ENCODE data around the gene LAMTOR4.

The LAMTOR4 gene

DNA sequence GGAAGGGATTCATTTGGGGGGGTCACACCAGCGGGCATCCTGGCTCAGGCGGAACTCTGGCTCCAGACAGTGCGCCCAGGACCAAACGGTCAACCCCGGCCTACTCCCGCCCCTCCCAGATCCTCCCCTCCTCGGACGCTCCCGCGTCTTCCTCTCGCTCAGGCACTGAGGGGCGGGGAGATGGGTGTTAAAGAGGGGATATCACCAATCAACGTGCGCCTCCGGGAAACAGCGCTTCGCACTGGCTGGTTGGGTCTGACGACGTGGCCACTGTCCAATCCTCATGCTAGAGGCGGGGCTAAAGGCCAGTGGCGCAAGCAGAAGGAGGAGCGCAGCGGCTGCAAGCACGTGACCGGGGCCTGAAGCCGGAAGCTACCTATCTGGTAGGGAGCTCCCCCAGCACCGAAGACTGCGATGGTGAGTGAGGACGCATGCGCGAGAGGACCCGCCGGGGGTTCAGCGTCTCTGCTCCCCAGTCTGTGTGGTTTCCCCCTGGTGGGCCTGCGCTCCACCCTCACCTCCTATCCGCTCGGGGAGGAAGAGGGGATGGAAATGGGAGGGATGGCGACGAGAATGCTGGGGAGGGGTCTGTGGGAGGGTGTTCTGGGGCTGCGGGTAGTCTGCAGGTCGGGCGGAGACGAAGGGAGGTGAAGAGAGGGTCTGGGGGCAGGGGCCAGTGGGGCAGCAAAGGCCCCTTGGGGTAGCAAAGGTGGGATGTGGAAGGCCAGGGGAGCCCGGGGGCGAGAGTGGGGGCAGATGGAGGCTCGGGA is at the start of gene LAMTOR4:
Gene LAMTOR4 (plus strand): TSS at position 360 of the 770 bp plus-strand sequence. CDS start 55 bp downstream, at position 415.
- peak; percentile 98 for DNase-seq

DNA sequence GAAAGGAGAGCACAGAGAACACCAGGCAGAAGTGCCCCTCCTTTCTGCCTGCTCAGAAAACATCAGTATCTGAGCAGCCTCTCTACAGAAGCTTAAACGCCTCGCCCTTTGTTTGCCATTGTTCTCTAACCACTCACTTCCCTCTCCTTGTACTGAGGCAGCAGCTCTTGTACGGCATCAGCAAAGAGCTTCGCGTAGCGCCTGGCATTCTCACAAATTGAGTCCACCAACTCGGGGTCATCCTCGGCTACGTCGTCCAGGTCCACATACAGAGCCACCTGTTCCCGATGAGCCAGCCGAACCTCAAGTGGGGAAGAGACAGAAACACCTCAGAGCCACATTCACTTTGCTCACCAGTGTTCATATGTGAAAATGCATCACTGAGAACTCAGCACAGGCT is 49.3 kb upstream of the LAMTOR4 start:
- DNase-seq: no peak

DNA sequence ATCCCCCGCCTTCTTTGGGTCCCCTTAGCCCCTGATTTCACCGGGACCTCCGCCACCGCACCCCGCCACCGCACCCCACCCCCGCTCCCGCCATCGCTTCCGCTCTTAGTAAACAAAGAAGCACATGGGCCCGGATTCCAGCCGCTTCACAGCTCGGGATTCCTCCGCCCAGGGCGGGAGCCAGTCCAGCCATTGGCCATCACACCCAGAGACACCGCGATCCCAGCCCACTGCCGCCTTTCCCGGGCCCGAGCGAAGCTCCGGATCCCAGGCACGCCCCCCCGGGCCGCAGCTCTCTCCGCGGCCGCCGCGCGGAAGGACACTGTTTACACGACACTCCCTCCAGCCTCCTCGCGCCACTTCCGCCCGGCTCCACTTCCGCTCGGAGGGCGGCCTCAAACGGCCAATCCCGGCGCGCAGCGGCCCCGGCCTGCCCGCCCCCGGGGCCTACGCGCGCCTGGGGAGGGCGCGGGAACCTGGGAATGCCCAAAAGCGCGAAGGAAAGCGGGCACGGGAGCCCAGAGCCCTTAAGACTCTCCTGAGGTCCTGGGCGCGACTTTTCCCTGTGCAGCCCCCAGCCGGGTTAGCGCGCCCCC is 48.2 kb upstream of the LAMTOR4 start:
- peak; percentile 90 for DNase-seq

DNA sequence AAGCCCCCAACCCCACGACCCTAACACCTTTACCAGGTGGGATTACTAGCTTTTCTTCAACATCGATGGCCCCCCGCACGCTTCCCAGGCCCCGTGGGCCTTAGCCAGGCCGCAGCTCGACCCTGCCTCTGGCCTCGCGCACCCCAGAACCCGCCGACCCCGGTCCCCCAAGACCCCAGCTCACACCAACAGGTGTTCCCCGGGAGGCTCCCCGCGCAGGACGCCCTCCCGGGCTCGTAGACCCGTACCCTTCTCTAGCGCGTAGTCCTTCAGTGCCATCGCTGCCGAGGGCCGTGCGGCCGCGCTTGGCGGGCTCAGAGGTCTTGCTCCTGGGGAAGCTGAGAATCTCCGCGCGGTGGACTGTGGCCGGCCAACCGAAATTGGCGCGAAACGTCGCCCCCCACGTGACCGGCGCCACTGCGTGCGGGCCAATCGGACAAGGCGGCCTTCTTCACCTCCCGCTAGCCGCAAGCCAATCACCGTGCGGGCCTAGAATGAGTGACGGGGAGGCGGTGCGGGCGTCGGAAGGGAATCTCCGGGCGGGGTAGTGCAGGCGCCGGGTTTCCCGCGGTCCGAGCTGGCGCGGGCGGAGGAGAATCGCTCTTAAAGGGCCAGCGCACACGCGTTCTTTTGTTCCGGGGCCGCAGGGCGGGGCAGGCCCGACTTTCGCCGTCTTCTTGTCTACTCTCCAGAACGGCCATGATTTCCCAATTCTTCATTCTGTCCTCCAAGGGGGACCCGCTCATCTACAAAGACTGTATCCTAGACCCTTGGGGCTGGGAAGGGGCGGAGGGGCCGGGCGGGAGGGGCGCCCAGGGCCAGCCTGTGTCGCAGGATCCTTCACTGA is 47.5 kb upstream of the LAMTOR4 start, which contains the start of the genes AP4M1 and MCM7:
Gene AP4M1 (plus strand): TSS at position 628 of the 847 bp plus-strand sequence. CDS start 72 bp downstream, at position 700.
Gene MCM7 (minus strand): TSS at position 382 of the 847 bp plus-strand sequence. CDS start 103 bp downstream, at position 279.
- DNase-seq: peak; percentile 97

DNA sequence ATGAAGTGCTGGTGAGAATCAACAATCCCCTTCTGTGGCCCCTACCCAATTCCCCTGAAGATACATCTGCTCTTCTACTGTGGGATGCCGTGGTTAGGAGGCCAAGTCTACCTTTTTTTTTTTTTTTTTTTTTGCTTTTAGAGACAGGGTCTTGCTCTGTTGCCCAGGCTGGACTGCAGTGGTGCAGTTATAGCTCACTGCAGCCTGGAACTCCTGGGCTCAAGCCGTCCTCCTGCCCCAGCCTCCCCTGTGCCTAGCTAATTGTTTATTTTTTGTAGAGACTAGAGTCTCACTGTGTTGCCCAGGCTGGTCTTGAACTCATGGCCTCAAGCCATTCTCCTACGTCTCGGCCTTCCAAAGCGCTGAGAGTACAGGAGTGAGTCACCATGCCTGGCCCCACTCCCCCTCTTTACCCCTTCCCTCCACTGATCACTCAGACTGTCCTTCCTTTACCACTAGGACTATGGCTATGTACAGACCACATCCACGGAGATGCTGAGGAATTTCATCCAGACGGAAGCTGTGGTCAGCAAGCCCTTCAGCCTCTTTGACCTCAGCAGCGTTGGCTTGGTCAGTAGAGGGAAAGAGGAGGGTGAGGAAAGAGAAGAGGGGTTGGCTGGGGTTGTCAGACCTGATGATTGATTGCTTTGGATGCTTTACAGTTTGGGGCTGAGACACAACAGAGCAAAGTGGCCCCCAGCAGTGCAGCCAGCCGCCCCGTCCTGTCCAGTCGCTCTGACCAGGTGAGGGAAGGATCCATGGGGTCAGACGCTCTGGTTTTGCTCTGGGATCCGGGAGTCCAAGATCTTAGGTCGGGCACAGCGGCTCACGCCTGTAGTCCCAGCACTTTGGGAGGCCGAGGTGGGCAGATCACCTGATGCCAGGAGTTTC is 45.5 kb upstream of the LAMTOR4 start:
- DNase-seq: no peak

DNA sequence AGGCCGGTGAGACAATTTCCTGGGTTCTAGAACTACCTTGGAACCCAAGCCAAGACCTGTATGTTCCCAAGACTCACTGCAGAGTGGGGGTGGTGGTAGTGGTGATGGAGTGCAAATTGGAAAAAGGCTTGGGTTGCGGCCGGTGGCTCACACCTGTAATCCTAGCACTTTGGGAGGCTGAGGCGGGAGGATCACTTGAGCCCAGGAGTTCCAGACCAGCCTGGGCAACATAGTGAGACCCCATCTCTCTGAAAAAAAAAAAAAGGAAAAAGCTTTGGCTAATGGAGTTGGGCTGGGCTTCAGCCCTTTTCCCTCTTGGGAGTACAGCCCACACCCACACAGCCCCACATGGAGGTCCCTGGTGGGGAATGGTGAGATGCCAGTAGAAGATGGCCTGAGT is 43.2 kb upstream of the LAMTOR4 start:
- no peak for DNase-seq

DNA sequence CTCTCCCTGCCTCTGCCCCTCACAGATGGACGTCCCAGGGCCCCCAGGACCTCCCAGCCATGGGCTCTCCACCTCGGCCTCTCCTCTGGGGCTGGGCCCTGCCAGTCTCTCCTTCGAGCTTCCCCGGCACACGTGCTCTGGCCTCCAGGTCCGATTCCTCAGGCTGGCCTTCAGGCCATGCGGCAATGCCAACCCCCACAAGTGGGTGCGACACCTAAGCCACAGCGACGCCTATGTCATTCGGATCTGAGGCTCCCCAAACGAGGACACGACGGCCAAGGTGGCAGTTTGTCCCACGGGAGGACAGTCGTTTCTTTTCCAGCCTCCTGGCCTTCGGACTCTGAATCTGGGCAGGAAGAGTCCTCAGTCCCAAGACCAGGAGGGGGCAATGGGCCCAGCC is 42.1 kb upstream of the LAMTOR4 start:
- DNase-seq: no peak

DNA sequence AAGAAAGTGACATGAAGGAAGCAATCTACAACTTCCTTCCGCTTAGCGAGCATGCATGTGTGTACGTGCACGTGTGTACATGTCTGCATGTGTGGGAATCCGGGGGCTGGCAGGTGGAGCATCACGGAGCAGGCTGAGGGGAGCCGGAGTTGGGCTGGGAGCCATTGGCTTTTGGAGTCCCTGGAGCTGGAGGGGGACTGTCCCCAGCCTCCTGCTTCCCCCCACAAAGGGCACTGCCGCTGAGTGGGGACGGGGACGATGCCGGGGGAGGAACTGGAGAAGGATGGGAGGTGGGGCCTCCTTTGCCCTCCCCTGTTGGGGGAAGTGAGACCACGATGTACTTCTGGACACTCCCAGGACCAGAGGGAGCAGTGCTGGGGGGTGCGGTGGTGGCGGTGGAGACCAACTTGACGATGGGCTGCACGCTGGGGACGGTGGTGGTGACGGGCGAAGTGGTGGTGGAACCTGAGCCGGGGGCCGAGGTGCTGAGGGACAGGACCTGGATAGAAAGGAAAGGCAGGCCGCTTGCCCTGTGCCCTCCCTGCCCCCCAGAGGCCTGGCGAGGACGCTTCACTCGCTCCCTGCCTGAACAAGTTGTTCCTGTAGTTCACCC is 41.5 kb upstream of the LAMTOR4 start:
- DNase-seq: no peak

DNA sequence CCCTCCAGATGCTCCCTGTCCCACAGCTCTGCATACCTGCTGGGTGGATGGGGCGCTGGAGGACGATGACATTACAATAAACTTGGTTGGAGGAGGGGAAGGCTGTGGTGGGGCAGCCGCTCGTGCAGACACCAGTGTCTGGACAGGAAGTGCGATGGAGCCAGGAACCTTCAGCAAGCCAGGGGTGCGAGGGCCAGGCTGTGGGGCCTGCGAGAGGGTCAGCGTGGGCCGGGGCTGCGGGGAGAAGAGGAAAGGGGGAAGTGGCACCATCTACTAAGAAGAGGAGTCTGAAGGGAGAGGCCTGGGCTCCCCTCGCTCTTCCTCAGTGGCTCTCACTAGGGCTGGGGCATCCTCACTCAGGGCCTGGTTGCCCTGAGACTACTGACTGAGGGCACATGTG is 40.8 kb upstream of the LAMTOR4 start:
- no peak for DNase-seq

DNA sequence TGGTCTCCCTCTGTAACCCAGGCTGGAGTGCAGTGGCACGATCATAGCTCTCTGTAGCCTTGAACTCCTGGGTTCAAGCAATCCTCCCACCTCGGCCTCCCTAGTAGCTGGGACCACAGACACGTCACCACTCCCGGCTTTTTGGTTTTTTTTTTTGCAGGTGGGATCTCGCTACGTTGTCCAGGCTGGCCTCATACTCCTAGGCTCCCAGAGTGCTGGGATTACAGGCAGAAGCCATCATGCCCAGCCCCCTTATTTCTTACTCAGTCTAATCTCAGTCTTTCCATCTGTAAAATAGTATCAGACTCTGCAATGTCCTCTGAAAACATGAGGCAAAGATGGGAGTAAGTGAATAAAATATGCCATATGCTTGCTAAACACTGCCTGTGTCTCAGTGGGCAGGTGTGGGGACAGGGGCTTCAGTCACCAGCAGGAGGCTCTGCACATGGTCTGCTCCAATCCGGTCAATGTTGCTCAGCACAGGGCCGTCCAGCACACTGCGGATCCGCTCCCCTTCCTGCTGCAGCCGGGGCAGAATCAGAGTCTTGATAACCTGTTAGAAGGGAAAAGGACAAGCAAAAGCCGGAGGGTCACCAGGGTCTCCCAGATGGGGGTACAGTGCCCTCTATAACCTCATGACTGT is 39.1 kb upstream of the LAMTOR4 start:
- DNase-seq: no peak

DNA sequence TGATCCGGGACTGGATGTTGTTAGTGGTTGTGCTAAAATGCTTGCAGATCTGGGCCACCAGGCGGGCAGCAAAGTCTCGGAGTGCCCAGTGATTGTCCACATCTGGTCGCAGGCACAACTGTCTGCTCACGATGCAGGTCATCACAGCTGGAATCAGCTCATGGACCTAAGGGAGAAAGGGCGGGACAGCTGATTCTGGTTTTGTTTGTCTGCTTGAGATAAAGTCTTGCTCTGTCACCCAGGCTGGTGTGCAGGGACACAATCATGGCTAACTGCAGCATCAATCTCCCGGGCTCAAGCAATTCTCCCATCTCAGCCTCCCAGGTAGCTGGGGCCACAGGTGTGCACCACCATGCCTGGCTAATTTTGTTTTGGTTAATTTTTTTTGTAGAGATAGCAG is 37.6 kb upstream of the LAMTOR4 start:
- no peak for DNase-seq

DNA sequence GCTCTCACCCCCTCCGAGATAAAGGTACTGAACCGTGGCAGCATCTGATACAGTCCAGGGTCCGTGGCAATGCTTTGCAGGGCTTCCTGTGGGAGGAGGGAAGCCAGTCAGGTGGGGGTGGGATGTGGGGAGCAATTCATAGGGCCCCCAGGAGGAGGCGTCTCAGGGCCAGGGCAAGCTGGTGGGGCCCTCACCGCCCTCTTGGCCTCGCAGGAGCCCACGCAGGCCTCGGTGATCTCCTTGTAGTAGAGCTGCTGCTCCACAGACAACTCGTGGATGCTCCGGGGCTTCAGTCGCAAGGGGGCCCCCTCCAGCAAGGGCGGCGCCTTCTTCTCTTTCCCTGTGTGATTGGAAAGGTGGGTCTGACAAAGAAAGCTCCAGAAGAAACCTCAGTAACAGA is 36.8 kb upstream of the LAMTOR4 start:
- DNase-seq: no peak

DNA sequence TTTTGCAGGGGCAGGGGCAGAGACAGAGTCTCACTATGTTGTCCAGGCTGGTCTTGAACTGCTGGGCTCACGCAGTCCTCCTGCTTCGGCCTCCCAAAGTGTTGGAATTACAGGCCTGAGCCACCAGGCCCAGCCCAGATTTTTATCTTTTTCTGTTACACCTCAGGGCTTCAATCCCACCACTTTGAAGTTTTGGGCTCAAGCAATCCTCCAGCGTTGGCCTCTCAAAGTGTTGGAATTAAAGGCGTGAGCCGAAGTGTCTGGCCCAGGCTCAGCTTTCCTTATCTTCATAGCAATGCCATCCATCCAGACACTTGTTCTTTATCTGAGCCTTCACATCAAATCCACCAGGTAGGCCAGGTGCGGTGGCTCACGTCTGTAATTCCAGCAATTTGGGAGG is 33.7 kb upstream of the LAMTOR4 start:
- no peak for DNase-seq

DNA sequence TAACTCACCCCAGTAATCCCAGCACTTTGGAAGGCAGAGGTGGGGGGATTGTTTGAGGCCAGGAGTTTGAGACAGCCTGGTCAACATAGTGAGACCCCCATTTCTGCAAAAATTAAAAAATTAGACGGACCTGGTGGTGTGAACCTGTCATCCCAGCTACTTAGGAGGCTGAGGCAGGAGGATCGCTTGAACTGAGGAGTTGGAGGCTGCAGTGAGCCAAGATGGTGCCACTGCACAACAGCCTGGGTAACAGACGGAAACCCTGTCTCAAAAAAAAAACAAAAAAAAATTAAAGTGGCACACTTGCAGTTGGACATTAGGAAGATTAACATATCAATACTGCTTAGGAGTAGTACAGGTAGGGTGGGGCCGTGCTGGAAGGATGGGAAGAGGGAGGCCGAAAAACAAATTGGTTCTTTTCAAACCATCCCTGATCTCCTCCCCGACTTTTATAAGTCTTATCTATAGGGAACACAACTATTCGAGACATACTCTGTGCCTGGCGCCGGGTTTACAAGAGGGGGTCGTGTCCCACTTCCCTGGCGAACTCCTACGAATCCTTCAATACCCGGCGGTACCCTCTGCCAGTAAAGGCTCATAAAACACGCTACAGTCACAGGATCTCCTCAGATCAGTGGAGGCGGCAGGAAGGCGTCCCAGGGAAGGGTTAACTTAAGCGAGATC is 30.2 kb upstream of the LAMTOR4 start:
- DNase-seq: no peak

DNA sequence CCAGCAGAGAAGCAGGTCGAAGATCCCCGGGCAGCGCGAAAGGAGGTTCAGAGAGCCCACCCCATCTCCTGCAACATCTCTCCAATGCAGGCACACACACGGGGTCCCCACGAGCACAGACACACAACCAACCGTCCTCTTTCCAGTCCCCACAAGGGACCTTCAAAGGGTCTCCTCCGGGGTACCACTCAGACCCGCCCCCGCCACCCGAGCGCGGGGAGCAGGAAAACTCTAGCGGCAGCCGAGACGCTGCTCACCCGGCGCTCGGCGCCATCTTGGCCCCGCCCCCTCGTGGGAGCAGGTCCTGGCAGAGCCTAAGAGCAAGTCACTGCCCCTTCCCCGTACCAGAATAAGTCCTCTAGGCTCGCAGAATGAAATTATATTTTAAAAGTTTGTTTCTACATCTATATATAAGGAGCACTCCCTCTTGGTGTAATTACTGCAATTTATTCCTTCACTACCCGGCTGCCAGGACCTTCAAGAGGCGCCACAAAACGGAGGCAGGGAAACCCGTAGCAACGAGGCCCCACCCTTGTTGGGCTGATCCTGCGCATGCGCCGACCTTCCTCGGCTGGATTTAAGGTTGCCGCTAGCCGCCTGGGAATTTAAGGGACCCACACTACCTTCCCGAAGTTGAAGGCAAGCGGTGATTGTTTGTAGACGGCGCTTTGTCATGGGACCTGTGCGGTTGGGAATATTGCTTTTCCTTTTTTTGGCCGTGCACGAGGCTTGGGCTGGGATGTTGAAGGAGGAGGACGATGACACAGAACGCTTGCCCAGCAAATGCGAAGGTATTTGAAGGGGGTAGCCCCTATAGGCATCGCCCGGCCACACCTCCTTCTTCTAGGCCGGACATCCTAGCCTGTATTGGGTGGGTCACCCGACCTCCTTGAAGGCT is 29.4 kb upstream of the LAMTOR4 start, which contains the start of the genes CNPY4 and TAF6:
Gene CNPY4 (plus strand): TSS at position 563 of the 898 bp plus-strand sequence. CDS start 111 bp downstream, at position 674.
Gene TAF6 (minus strand): TSS at position 287 of the 898 bp plus-strand sequence. CDS start 5,149 bp downstream, outside the sequence.
- peak; percentile 91 for DNase-seq

DNA sequence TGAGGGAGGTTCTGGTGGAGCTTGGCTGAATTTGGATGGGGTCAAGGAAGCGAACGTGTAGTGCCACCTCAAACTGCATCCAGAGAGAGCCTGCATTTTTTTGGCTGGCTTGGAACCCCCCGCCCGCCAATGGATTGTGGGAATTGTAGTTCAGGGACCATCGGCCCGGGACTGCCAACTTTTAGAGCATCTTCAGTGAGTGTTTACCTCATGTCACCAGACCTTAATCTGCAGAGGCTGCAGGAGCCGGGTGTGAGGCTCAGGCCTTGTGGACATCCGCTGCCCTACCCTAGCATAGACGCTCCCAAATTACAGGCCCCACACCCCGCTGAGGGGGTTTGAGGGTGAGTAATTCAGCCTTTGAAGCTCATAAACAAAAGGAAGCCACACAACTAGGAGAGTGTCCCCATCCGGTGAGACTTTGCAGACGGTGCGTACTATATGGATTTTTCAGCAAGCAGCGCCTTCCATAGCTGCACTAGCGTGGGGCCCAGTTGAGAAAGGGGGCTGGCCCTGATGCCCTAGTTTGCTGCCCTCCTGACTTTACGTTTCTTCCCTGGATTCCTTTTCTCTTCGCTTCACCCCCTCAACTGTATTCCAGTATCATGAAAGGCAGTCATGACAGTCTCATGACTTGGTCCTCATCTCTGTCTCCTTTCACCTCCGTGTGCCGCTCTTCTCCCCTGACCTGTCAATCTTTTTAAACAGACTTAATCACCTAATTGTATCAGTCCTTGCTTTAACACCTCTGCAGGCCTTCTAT is 28.6 kb upstream of the LAMTOR4 start:
- peak; percentile 58 for DNase-seq

DNA sequence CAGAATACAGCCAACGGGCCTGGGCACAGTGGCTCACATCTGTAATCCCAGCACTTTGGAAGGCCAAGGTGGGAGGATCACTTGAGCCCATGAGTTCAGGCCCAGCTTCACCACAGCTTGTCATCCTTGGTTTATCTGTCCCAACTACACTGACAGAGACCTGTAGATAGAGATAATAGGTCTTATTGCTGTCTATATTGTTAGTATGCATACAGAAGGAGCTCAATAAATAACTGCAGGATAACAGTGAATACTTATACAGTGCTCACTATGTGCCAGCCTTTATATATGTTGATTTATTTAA is 28.0 kb upstream of the LAMTOR4 start:
- no peak for DNase-seq

DNA sequence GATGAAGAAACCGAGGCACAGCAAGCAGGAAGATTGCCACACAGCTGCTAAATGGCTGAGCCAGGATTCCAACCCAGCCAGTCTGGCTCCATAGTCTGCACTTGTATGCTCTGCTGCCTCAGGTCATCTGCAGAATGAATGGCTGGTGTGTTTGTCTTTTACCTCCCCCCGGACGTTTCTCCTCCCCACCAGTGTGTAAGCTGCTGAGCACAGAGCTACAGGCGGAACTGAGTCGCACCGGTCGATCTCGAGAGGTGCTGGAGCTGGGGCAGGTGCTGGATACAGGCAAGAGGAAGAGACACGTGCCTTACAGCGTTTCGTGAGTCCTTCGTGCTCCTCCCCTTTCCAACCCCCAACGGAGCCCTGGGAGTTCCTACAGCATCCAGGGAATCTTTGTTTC is 26.7 kb upstream of the LAMTOR4 start:
- no peak for DNase-seq

DNA sequence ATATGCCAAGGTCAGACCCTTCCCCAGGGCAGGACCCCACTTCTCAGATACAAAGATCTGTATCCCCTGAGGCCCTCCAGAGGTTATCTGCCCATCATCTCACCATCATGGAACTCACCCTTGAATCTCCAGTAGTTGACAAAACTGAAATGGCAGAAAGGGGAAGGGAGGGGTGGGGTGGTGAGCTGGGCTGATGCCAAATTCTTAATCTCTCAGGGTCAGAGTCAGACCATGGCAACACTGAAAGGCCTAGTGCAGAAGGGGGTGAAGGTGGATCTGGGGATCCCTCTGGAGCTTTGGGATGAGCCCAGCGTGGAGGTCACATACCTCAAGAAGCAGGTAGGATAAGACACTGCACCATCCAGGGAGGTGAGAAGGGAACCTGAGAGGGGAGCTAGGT is 26.1 kb upstream of the LAMTOR4 start:
- DNase-seq: no peak

Data from kidney glomerular epithelial cell (primary cell).